C4-2B (cell line): ENCODE data around the gene WFDC12.

Source experiments
- H3K27ac ChIP-seq: fragments of 450-650 bp; 2 replicates; pipeline ENCODE4 v1.5.1; 2017
- ZFX ChIP-seq: fragments of 450-650 bp; IDR thresholded peaks from 2 replicates; pipeline ENCODE4 v1.6.1; 2017
- TF ChIP-seq, protein P1 (sequence below): fragments of 450-650 bp; conservative IDR thresholded peaks from 2 replicates; pipeline ENCODE4 v1.5.1; 2017; ENCODE audit warnings: mild to moderate bottlenecking

Gene WFDC12

DNA sequence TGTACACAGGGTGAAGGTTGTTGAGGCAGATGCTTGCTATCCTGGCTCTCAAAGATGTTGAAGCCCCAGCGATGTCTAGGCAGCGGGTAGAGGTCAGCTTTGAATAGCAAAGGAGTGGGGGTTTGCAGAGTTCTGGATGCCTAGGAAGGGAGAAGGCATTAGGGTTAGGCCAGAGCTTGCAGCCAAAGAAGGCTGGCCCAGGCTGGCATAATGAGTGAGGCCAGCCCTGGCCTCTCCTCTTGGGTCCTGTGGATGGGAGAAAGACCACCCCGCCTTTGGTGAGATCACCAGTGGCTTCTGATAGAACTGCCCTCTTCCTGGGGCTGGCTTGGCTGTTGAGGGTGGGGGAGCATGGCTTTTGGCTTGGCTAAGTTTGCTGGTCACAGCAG, 8.9 kb downstream of the WFDC12 start:
- no peak overlapping the region for H3K27ac ChIP-seq
- TF ChIP-seq ZFX: no peak
- TF ChIP-seq, protein P1, sequence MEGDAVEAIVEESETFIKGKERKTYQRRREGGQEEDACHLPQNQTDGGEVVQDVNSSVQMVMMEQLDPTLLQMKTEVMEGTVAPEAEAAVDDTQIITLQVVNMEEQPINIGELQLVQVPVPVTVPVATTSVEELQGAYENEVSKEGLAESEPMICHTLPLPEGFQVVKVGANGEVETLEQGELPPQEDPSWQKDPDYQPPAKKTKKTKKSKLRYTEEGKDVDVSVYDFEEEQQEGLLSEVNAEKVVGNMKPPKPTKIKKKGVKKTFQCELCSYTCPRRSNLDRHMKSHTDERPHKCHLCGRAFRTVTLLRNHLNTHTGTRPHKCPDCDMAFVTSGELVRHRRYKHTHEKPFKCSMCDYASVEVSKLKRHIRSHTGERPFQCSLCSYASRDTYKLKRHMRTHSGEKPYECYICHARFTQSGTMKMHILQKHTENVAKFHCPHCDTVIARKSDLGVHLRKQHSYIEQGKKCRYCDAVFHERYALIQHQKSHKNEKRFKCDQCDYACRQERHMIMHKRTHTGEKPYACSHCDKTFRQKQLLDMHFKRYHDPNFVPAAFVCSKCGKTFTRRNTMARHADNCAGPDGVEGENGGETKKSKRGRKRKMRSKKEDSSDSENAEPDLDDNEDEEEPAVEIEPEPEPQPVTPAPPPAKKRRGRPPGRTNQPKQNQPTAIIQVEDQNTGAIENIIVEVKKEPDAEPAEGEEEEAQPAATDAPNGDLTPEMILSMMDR: no peak

DNA sequence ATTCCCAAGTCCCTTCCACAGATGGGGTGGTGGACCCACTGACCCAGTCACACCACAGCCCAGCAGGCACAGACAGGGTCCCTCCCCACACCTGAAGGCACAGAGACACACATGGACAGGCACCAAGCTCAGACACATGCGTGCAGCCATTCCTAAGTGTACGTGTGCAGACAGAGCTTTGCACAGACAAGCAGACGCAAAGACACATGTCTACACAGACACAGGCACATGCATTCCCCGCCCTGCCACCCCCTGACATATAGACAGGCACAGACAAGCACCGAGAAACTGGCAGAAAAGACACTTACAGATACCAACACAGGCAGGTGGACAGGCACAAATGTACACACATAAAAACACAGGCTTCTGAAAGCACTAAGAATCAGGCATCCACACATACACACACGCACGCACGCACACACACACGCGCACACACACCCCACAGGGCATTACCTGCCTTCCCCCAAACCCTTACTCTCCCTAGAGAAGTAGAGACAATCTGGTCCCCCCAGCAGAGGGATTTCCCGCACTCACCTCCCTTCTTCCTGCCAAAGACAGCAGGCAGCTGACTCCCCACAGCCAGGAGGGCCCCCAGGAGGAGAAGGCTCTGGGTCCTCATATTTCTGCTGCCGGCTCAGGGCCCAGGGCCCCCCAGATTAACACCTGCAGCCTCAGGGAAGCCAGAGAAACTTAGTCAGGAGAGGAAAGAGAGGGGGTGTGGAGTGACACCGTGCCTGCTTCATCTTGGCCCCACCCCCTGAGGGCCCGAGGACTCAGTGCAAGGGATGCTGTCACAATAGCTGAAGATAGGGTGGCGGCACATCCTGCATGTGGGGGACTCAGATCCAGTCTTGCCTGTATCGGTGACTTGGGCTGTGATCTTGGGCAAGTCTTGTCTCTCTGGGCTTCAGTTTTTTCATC, 9.5 kb downstream of the WFDC12 start, which contains the start of gene WFDC5:
Gene WFDC5 (minus strand): TSS at position 710 of the 921 bp plus-strand sequence. CDS start 91 bp downstream, at position 619.
- TF ChIP-seq, protein P1: no peak
- no peak for TF ChIP-seq ZFX
- no peak within 1 kb of the TSS for H3K27ac ChIP-seq

DNA sequence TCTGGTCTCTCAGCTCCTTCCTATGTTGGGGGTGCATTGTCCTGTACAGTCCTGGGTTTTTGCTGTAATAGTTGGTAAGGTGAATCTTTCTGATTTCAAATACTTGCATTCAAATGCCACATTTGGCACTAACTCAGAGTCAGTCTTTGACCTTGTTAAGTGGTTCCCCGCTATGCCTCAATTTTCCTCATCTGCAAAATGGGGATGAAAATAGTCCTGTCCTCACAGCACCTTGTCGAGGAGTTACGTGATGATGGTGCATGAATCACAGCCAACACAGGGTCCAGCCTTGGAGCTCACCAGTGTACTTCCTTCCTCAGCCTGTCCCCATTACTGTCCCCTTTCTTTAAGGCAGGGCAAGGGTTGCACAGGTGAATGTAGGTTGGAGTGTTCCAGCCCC, 10.4 kb downstream of the WFDC12 start:
- TF ChIP-seq, protein P1: no peak
- TF ChIP-seq ZFX: no peak

DNA sequence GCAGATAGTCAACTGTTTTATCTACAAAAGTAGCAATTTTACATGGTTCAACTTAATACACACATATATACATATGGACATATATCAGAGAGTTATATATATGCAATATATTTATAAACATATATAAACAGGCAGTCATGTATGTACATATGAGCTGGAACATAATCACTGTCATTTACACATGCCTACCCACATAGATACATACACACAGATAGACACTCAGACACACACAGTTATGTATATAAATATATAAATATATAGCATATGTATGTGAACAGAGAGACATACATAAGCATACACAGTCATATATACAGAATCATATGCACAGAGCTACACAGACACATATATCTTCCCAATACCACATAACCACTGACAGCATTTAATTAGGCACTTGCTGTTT, 11.5 kb downstream of the WFDC12 start:
- TF ChIP-seq ZFX: no peak
- TF ChIP-seq, protein P1: no peak
- no peak overlapping the region for H3K27ac ChIP-seq

More for the DNA sequence above, 10.4 kb downstream of the WFDC12 start:
- no peak overlapping the region for H3K27ac ChIP-seq

- TF ChIP-seq ZFX: no peak
- TF ChIP-seq, protein P1: peak; percentile 83
- no peak overlapping the region for H3K27ac ChIP-seq
These were observed 12.3 kb downstream of the WFDC12 start for GRCh38 chr20:45111799-45112471.

DNA sequence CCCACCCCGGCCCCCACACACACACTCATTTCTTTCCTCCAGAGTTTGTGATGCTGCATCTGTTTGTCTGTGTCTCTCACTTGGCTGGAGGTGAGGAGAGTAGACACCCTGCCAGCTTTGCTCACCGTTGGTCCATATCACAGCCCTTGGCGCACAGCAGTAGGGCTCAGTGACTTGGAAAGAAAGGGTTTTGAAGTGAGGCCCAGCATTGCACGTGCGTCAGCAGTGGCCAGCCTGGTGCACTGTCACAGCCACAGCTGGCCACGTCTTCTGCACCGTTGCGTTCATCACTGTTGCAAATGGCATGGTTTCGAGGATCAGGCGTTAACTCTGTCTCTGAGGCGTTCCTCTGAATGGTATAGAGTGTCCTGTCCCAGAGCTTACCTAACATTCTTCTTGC, 13.0 kb downstream of the WFDC12 start:
- TF ChIP-seq, protein P1: no peak
- no peak for TF ChIP-seq ZFX
- no peak overlapping the region for H3K27ac ChIP-seq

- TF ChIP-seq ZFX: no peak
- TF ChIP-seq, protein P1: no peak
- no peak overlapping the region for H3K27ac ChIP-seq
These were observed 14.0 kb downstream of the WFDC12 start for GRCh38 chr20:45110301-45110700.
